Fibroblast of pulmonary artery (primary cell): ENCODE measurements around the gene CEP85L.

Source experiments
- DNase-seq: peaks from one replicate; pipeline ENCODE4 v3.0.0-alpha.2; 2010; ENCODE audit warnings: low read depth
- H3K4me3 ChIP-seq: replicated peaks from 2 replicates; pipeline ENCODE4 v1.5.1; 2011; ENCODE audit warnings: low read depth, mild to moderate bottlenecking, control low read depth, low read length, moderate library complexity
- TF ChIP-seq, protein P1 (sequence below): IDR thresholded peaks from 2 replicates; pipeline ENCODE4 v1.5.1; 2011; ENCODE audit warnings: mild to moderate bottlenecking, control low read depth, low read length, inconsistent platforms; ENCODE audit errors: missing control alignments

The CEP85L gene

DNA sequence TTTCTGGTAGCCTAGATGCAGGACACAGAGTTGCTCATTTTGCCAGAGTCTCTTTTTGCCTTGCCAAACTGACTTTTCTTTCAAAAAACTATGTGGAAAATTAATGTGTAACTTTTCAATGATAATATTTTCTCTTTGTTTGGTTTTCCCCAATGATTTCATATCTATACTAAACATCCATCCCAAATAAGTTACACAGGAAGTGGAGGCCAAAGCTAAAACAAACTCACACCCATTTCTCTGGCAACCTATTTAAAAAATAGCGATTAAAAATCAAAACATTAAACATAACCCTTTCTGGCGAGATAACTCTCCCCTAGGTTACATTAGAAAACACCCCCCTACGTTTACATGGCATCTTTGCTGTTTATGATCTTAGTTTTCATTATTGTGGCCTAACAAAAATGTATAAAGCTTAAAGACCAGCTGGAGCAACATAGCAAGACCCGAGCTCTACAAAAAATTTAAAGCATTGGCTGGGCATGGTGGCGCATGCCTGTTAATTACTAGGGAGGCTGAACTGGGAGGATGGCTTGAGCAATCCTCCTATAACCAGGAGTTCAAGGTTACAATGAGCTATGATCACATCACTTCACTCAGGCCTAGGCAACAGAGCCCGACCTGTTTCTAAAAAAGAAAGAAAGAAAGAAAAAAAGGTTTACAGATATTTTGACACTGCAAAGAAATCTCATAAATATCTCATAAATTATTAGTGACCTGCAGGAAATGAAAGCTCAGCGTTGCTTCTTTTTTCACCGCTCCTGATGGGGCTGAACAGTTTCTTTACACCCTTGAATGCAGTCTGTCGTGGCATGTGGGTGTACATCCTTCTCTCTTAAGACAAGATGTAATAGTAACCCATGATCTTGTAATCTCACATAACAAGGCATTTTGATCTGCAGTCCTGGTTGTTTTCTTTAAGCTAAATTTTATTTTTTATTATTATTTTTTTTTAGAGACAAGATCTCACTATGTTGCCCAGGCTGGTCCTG lies 32.8 kb upstream of the CEP85L start:
- TF ChIP-seq, protein P1, sequence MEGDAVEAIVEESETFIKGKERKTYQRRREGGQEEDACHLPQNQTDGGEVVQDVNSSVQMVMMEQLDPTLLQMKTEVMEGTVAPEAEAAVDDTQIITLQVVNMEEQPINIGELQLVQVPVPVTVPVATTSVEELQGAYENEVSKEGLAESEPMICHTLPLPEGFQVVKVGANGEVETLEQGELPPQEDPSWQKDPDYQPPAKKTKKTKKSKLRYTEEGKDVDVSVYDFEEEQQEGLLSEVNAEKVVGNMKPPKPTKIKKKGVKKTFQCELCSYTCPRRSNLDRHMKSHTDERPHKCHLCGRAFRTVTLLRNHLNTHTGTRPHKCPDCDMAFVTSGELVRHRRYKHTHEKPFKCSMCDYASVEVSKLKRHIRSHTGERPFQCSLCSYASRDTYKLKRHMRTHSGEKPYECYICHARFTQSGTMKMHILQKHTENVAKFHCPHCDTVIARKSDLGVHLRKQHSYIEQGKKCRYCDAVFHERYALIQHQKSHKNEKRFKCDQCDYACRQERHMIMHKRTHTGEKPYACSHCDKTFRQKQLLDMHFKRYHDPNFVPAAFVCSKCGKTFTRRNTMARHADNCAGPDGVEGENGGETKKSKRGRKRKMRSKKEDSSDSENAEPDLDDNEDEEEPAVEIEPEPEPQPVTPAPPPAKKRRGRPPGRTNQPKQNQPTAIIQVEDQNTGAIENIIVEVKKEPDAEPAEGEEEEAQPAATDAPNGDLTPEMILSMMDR: no peak
- no peak overlapping the region for H3K4me3 ChIP-seq
- no peak for DNase-seq

- DNase-seq: no peak
- no peak overlapping the region for H3K4me3 ChIP-seq
- TF ChIP-seq, protein P1: no peak
Measured at GRCh38 chr6:118680452-118681095, 29.2 kb upstream of the CEP85L start.

GRCh38 chr6:118679327-118679901 lies 28.0 kb upstream of the CEP85L start:
- DNase-seq: peak; percentile 37
- no peak overlapping the region for H3K4me3 ChIP-seq
- TF ChIP-seq, protein P1: no peak

- DNase-seq: peak; percentile 26
- H3K4me3 ChIP-seq: no peak overlapping the region
- TF ChIP-seq, protein P1: no peak
Measured at GRCh38 chr6:118678866-118679265, 27.5 kb upstream of the CEP85L start.

GRCh38 chr6:118677193-118677592 lies 25.8 kb upstream of the CEP85L start:
- TF ChIP-seq, protein P1: no peak
- DNase-seq: peak; percentile 16
- no peak overlapping the region for H3K4me3 ChIP-seq

DNA sequence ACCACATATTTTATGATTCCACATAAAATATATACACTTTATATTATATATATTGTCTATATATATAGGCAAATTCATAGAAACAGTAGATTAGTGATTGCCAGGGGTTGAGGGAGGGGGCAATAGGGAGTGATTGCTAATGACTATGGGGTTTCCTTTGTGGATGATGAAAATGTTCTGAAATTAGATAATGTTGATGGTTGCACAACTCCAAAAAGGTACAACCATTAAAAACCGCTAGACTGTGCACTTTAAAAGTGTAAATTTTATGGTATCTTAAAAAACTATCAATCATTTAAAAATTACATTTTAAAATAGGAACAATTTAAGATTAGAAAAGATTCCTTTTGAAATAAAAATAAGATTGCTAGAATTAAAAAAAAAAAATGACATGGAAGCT lies 23.8 kb upstream of the CEP85L start:
- H3K4me3 ChIP-seq: no peak overlapping the region
- TF ChIP-seq, protein P1: no peak
- no peak for DNase-seq
